Body of pancreas (tissue), 4 donors: ENCODE measurements around the gene KIT. TPM values are rescaled to one million over a fixed set of nuclear protein-coding genes. Genes with fewer than 3 reads are reported as not detected.

Source experiments
- ATAC-seq: fragments of 150-250 bp; one replicate; pipeline ENCODE4 v1.9.1; 2016
- DNase-seq, 4 donors: peaks; one replicate each; pipeline ENCODE4 v3.0.0-alpha.2; 2019
- H3K27ac ChIP-seq, 4 donors: fragments of 200-600 bp; sonication (generic); 1 replicate in 3 of 4; 2 replicates in 1 of 4; pipeline versions ENCODE4 v1.5.1 to v1.6.1; 2016 to 2019; ENCODE audit warnings: mild to moderate bottlenecking in 1 of 4, mixed read lengths in 1 of 4, moderate library complexity in 1 of 4
- H3K27me3 ChIP-seq, 2 donors: fragments of 200-600 bp; sonication (generic); one replicate each; pipeline ENCODE4 v1.6.0; 2016; ENCODE audit warnings: mild to moderate bottlenecking in 1 of 2
- H3K36me3 ChIP-seq, 2 donors: fragments of 200-600 bp; sonication (generic); replicated peaks in 1 of 2; 2 replicates each; pipeline ENCODE4 v1.5.1; 2016; ENCODE audit warnings: low read depth in 2 of 2; ENCODE audit not compliant: insufficient read depth in 1 of 2
- H3K4me1 ChIP-seq: fragments of 200-600 bp; sonication (generic); one replicate; pipeline ENCODE4 v1.6.0; 2016
- H3K4me3 ChIP-seq, 2 donors: fragments of 200-600 bp; sonication (generic); 1 replicate in 1 of 2; 2 replicates in 1 of 2; pipeline ENCODE4 v1.5.1; 2016 to 2019
- H3K9me3 ChIP-seq, 3 donors: fragments of 200-600 bp; sonication (generic); 1 replicate in 2 of 3; 2 replicates in 1 of 3; pipeline ENCODE4 v1.5.1; 2016
- CTCF ChIP-seq, 7 experiments: fragments of 450-650 bp in 4 of 7; fragments of 200-600 bp in 3 of 7; sonication (generic) in 3 of 7; IDR thresholded peaks; one replicate each; pipeline ENCODE4 v1.5.1; 2016 to 2019; ENCODE audit warnings: antibody characterized with exemption in 7 of 7
- POLR2A ChIP-seq, 3 donors: fragments of 450-650 bp; IDR thresholded peaks; one replicate each; pipeline ENCODE4 v1.6.1; 2016; ENCODE audit warnings: antibody characterized with exemption in 3 of 3, mild to moderate bottlenecking in 2 of 3
- WGBS, 2 donors: methylation state at CpG; one replicate each; pipeline ENCODE4 v1.1.5; 2017; 5-methylcytosine and 5-hydroxymethylcytosine counted together
- intact Hi-C: fragments of 100-400 bp; cut with DNase I; formaldehyde crosslinking; loops from one replicate; pipeline ENCODE4 v1.15.1; 2023
- total RNA-seq, 2 donors: library from RNA; depleted of rRNA; stranded (reverse); fragments of >200 nt; gene quantifications; one replicate each; pipeline ENCODE4 v1.1.0, GENCODE V29; 2016

The KIT gene
- total RNA-seq, 2 donors from 2014 or later = 2.1 to 4.0 TPM

GRCh38 chr4:54764476-54764875 is 106.7 kb downstream of the KIT start:
- H3K9me3 ChIP-seq = peaks cover 0 to 6% (median 0%) of the 10 kb centered on the region in 3 donors
- intact Hi-C loops = no loop called here
- H3K27me3 ChIP-seq = no peaks in the 10 kb centered on the region
- ATAC-seq (no peak), DNase-seq (no peak)
- H3K4me1 ChIP-seq = no peaks in the 10 kb centered on the region
- no peak overlapping the region for H3K4me3 ChIP-seq
- no peak overlapping the region for H3K27ac ChIP-seq
- 56 to 69% methylated on average over 2 to 3 of the region's 3 CpGs for WGBS, 2 donors
- no peak for TF ChIP-seq CTCF (IDR thresholded peaks at IDR 0.05)
- no peak for TF ChIP-seq POLR2A (IDR thresholded peaks at IDR 0.05)
- no peaks in the 10 kb centered on the region for H3K36me3 ChIP-seq

DNA sequence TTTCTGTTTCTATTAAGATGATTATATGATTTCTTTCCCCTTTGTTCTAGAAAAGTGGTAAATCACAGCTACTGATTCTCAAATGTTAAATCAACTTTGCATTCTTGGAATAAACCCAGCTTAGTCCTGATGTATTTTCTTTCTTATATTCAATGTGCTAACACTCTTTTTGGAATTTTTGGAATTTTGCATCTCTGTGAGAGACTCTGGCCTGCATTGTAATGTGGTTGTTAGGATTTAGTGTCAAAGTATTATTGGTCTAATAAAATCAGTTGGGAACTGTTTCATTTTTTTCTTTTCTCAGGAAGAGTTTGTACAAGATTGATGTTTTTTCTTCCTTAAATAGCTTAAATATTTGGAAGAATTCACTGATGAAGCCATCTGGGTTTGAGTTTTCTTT is 109.6 kb downstream of the KIT start:
- Histone ChIP-seq H3K27ac (no peak overlapping the region), H3K4me3 (no peak overlapping the region), H3K27me3 (no peaks in the 10 kb centered on the region), H3K36me3 (no peaks in the 10 kb centered on the region), H3K9me3 (no peaks in the 10 kb centered on the region), H3K4me1 (no peaks in the 10 kb centered on the region)
- no peak for ATAC-seq
- intact Hi-C loops = no loop called here
- TF ChIP-seq CTCF (IDR thresholded peaks at IDR 0.05) (no peak), POLR2A (IDR thresholded peaks at IDR 0.05) (no peak)
- no peak for DNase-seq

- Histone ChIP-seq H3K27me3 (no peaks in the 10 kb centered on the region), H3K27ac (no peak overlapping the region), H3K9me3 (no peaks in the 10 kb centered on the region), H3K4me1 (no peaks in the 10 kb centered on the region), H3K36me3 (no peaks in the 10 kb centered on the region), H3K4me3 (no peak overlapping the region)
- ATAC-seq = no peak
- WGBS, 2 donors = 80 to 84% methylated on average over 4 of the region's 4 CpGs
- TF ChIP-seq CTCF (IDR thresholded peaks at IDR 0.05) (no peak), POLR2A (IDR thresholded peaks at IDR 0.05) (no peak)
- no peak for DNase-seq
- intact Hi-C loops = no loop called here
Measured at GRCh38 chr4:54773022-54773421, 115.3 kb downstream of the KIT start.

- H3K36me3 ChIP-seq = no peaks in the 10 kb centered on the region
- intact Hi-C loops = no loop called here
- DNase-seq = no peak
- H3K27ac ChIP-seq = no peak overlapping the region
- ATAC-seq = no peak
- H3K4me1 ChIP-seq = peaks cover 10% of the 10 kb centered on the region
- H3K4me3 ChIP-seq = no peak overlapping the region
- no peaks in the 10 kb centered on the region for H3K9me3 ChIP-seq
- no peak for TF ChIP-seq CTCF (IDR thresholded peaks at IDR 0.05)
- no peak for TF ChIP-seq POLR2A (IDR thresholded peaks at IDR 0.05)
- 41 to 65% methylated on average over 2 of the region's 2 CpGs for WGBS, 2 donors
- H3K27me3 ChIP-seq = no peaks in the 10 kb centered on the region
Measured at GRCh38 chr4:54779036-54779435, 121.3 kb downstream of the KIT start.

DNA sequence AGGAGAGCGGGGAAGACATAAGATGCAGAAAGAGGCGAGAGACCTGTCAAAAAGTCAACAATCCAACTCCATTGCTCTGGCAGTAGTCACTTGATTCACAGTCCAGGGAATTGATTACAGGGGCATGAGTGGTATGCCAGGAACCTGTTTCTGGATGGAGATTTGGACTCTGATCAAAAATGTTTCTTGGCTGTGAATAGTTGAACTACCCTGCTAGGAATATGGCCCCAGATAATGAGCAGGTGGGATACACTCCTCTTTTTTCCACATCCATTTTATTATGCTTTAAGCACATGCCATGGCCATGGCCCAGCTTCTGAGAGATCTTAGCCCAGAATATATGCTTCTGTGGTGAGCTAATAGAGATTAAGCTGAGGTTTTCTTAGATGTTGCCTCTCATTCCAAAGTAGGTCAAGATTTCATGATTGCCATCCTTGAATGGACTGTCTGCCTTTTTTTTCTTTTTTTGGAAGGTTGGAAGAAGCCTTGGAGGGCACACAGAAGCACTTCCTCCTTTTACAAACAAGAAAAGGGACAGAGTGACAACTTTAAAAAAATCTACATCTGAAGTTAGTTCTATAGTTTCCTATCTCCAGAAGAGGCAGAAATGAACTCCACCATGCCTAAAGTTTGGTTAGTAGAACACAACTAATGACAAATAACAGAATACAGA is 121.9 kb downstream of the KIT start:
- TF ChIP-seq CTCF (IDR thresholded peaks at IDR 0.05) (no peak), POLR2A (IDR thresholded peaks at IDR 0.05) (no peak)
- no peaks in the 10 kb centered on the region for H3K36me3 ChIP-seq
- no peak overlapping the region for H3K4me3 ChIP-seq
- peaks cover 10% of the 10 kb centered on the region for H3K4me1 ChIP-seq
- WGBS, 2 donors = 61 to 73% methylated on average over 2 of the region's 2 CpGs
- no peaks in the 10 kb centered on the region for H3K27me3 ChIP-seq
- no peak for DNase-seq
- peak; percentile 39 for ATAC-seq
- intact Hi-C loops = no loop called here
- H3K27ac ChIP-seq = no peak overlapping the region
- H3K9me3 ChIP-seq = no peaks in the 10 kb centered on the region
